HepG2 (cell line): Measurements from ENCODE around the gene WDCP. TPM values are rescaled to one million over a fixed set of nuclear protein-coding genes. Genes with fewer than 3 reads are reported as not detected.

Experiments used
- ATAC-seq: fragments of 200-7000 bp; cut with Tn5 transposase; 3 replicates; pipeline ENCODE4 v1.9.1; 2020; ENCODE audit warnings: mild to moderate bottlenecking, moderate library complexity
- BruUV-seq: library from RNA; stranded (reverse); fragments of 400-500 nt; replicated peaks from 2 replicates; lab custom pipeline; 2021; lab: Mats Ljungman, UMichigan
- CTCF ChIA-PET: fragments of 300-600 bp; formaldehyde crosslinking; extraction: SDS; loops from one replicate; lab custom pipeline; 2021; ENCODE audit warnings: low total read pairs, inconsistent platforms, low intra/inter-chr PET ratio; lab: Yijun Ruan, JAX
- POLR2A ChIA-PET: fragments of 350-600 bp; sonication (Branson Sonifier 250); formaldehyde crosslinking; loops from one replicate; lab custom pipeline; 2020; ENCODE audit warnings: antibody characterized with exemption, inconsistent platforms; lab: Yijun Ruan, JAX
- DNase-seq: peaks from one replicate; pipeline ENCODE4 v3.0.0-alpha.2; 2015; ENCODE audit warnings: low spot score
- FAIRE-seq: peaks from 3 replicates; lab custom pipeline; 2011; peaks lifted over from hg19 to GRCh38; lab: Jason Lieb, UNC
- H2AFZ ChIP-seq: one replicate; pipeline ENCODE4 v1.6.1; 2011; ENCODE audit warnings: low read length, inconsistent platforms
- H3K27ac ChIP-seq: fragments of 300-600 bp; 3 replicates; pipeline ENCODE4 v1.8.0; 2011; ENCODE audit warnings: mixed run types, mild to moderate bottlenecking, mixed read lengths, low read length, inconsistent platforms; ENCODE audit not compliant: insufficient read depth; ENCODE audit errors: extremely low read length
- H3K27me3 ChIP-seq, 2 experiments: fragments of 200-600 bp in 1 of 2; 2 replicates in 1 of 2; 3 replicates in 1 of 2; pipeline versions ENCODE4 v1.6.0 to v1.8.0; 2011; ENCODE audit warnings: low read length in 2 of 2, mild to moderate bottlenecking in 2 of 2, moderate library complexity in 2 of 2, inconsistent platforms in 1 of 2; ENCODE audit not compliant: insufficient read depth in 2 of 2, control insufficient read depth in 1 of 2
- H3K36me3 ChIP-seq, 2 experiments: fragments of 200-600 bp in 1 of 2; replicated peaks in 1 of 2; 2 replicates in 1 of 2; 3 replicates in 1 of 2; pipeline versions ENCODE4 v1.5.1 to v1.8.0; 2011; ENCODE audit warnings: low read length in 2 of 2, inconsistent platforms in 1 of 2; ENCODE audit not compliant: insufficient read depth in 2 of 2, control insufficient read depth in 1 of 2
- H3K4me1 ChIP-seq: 2 replicates; pipeline ENCODE4 v1.5.1; 2012; ENCODE audit warnings: low read length, inconsistent platforms; ENCODE audit not compliant: insufficient read depth
- H3K4me2 ChIP-seq: 2 replicates; pipeline ENCODE4 v1.6.0; 2011; ENCODE audit warnings: low read depth, low read length, inconsistent platforms
- H3K4me3 ChIP-seq, 3 experiments: fragments of 200-600 bp in 1 of 3; sonication (generic), shearing (Covaris generic) in 1 of 3; replicated peaks in 1 of 3; 2 replicates each; pipeline ENCODE4 v1.5.1; 2011 to 2016; ENCODE audit warnings: low read length in 3 of 3, inconsistent platforms in 2 of 3, low read depth in 2 of 3, mild to moderate bottlenecking in 2 of 3, control low read depth in 1 of 3, mixed read lengths in 1 of 3; ENCODE audit not compliant: insufficient read depth in 1 of 3
- H3K79me2 ChIP-seq: one replicate; pipeline ENCODE4 v1.6.1; 2011; ENCODE audit warnings: low read length, inconsistent platforms; ENCODE audit not compliant: insufficient read depth
- H3K9ac ChIP-seq: 2 replicates; pipeline ENCODE4 v1.6.0; 2011; ENCODE audit warnings: mild to moderate bottlenecking, low read depth, low read length, inconsistent platforms; ENCODE audit not compliant: insufficient read depth
- H3K9me3 ChIP-seq: 2 replicates; pipeline ENCODE4 v1.5.1; 2012; ENCODE audit warnings: mild to moderate bottlenecking, low read length
- H4K20me1 ChIP-seq: 2 replicates; pipeline ENCODE4 v1.6.0; 2011; ENCODE audit warnings: inconsistent platforms, mild to moderate bottlenecking, low read length, moderate library complexity; ENCODE audit not compliant: insufficient read depth
- CC2D1A ChIP-seq: sonication (generic); formaldehyde crosslinking; IDR thresholded peaks from 2 replicates; pipeline ENCODE4 v1.8.1; 2023; ENCODE audit warnings: mild to moderate bottlenecking, missing genetic modification reagents
- ETV5 ChIP-seq: IDR thresholded peaks from 2 replicates; pipeline ENCODE4 v1.6.1; 2018; ENCODE audit warnings: missing biosample characterization, missing genetic modification reagents, inconsistent platforms, borderline replicate concordance
- FOXJ3 ChIP-seq: sonication (generic); formaldehyde crosslinking; IDR thresholded peaks from 2 replicates; pipeline ENCODE4 v1.4.0; 2020; ENCODE audit warnings: missing genetic modification reagents, mild to moderate bottlenecking, borderline replicate concordance
- GZF1 ChIP-seq: sonication (generic); formaldehyde crosslinking; IDR thresholded peaks from 2 replicates; pipeline ENCODE4 v1.5.1; 2020; ENCODE audit warnings: mild to moderate bottlenecking, missing genetic modification reagents
- HMG20B ChIP-seq: conservative IDR thresholded peaks from 2 replicates; pipeline ENCODE4 v1.6.1; 2016; ENCODE audit warnings: missing genetic modification reagents, missing compliant biosample characterization
- KAT7 ChIP-seq: IDR thresholded peaks from 2 replicates; pipeline ENCODE4 v1.6.1; 2018; ENCODE audit warnings: borderline replicate concordance, missing compliant biosample characterization
- KLF13 ChIP-seq: sonication (generic); formaldehyde crosslinking; IDR thresholded peaks from 2 replicates; pipeline ENCODE4 v1.4.0; 2020; ENCODE audit warnings: mild to moderate bottlenecking, missing genetic modification reagents
- MEIS1 ChIP-seq: sonication (generic); formaldehyde crosslinking; IDR thresholded peaks from 2 replicates; pipeline ENCODE4 v1.9.0; 2021; ENCODE audit warnings: mild to moderate bottlenecking, missing genetic modification reagents, moderate library complexity, borderline replicate concordance
- MYPOP ChIP-seq: sonication (generic); formaldehyde crosslinking; IDR thresholded peaks from 2 replicates; pipeline ENCODE4 v1.8.1; 2023; ENCODE audit warnings: mild to moderate bottlenecking, moderate library complexity, missing genetic modification reagents
- NR2C2 ChIP-seq: sonication (generic); formaldehyde crosslinking; IDR thresholded peaks from 2 replicates; pipeline ENCODE4 v1.4.0; 2020; ENCODE audit warnings: missing genetic modification reagents, mild to moderate bottlenecking, moderate library complexity, borderline replicate concordance
- POLR2A ChIP-seq, 2 experiments: IDR thresholded peaks; 2 replicates each; pipeline ENCODE4 v1.6.1; 2011; ENCODE audit warnings: low read depth in 2 of 2, low read length in 2 of 2, mild to moderate bottlenecking in 1 of 2, moderate library complexity in 1 of 2; ENCODE audit not compliant: insufficient read depth in 1 of 2
- RARA ChIP-seq: IDR thresholded peaks from 2 replicates; pipeline ENCODE4 v1.6.1; 2016; ENCODE audit warnings: missing genetic modification reagents, missing compliant biosample characterization
- SMAD3 ChIP-seq: sonication (generic); formaldehyde crosslinking; IDR thresholded peaks from 2 replicates; pipeline ENCODE4 v1.4.0; 2020; ENCODE audit warnings: missing genetic modification reagents
- SUZ12 ChIP-seq: fragments of 150-350 bp; IDR thresholded peaks from 2 replicates; pipeline ENCODE4 v1.6.1; 2014; ENCODE audit warnings: low read depth, low read length
- ZNF230 ChIP-seq: sonication (generic); formaldehyde crosslinking; IDR thresholded peaks from 2 replicates; pipeline ENCODE4 v1.4.0; 2020; ENCODE audit warnings: mild to moderate bottlenecking, missing genetic modification reagents
- ZNF460 ChIP-seq: sonication (generic); formaldehyde crosslinking; IDR thresholded peaks from 2 replicates; pipeline ENCODE4 v1.5.1; 2020; ENCODE audit warnings: missing genetic modification reagents, mild to moderate bottlenecking, borderline replicate concordance
- ZNF530 ChIP-seq: sonication (generic); formaldehyde crosslinking; IDR thresholded peaks from 2 replicates; pipeline ENCODE4 v1.5.0; 2020; ENCODE audit warnings: low read depth, mild to moderate bottlenecking, missing genetic modification reagents
- ZNF552 ChIP-seq: sonication (generic); formaldehyde crosslinking; IDR thresholded peaks from 2 replicates; pipeline ENCODE4 v1.9.0; 2022; ENCODE audit warnings: missing genetic modification reagents, mild to moderate bottlenecking, borderline replicate concordance
- ZNF556 ChIP-seq: sonication (generic); formaldehyde crosslinking; IDR thresholded peaks from 2 replicates; pipeline ENCODE4 v1.4.0; 2020; ENCODE audit warnings: mild to moderate bottlenecking, missing genetic modification reagents, borderline replicate concordance
- ZSCAN9 ChIP-seq: IDR thresholded peaks from 2 replicates; pipeline ENCODE4 v1.6.1; 2016; ENCODE audit warnings: borderline replicate concordance
- WGBS: methylation state at CpG from one replicate; pipeline ENCODE4 v1.1.6; 2017; ENCODE audit warnings: low lambda C conversion rate; 5-methylcytosine and 5-hydroxymethylcytosine counted together
- in situ Hi-C: cut with HindIII; loops from 2 replicates; pipeline ENCODE4 v1.10.0; 2017; ENCODE audit warnings: low pct_unique_long_range_greater_than_20kb; ENCODE audit not compliant: extremely low pct_ligation_motif_present
- intact Hi-C: fragments of 100-400 bp; cut with micrococcal nuclease; formaldehyde crosslinking; loops from one replicate; pipeline ENCODE4 v1.10.0; 2022; ENCODE audit not compliant: unreplicated experiment
- polyA plus RNA-seq, 8 experiments: library from polyadenylated mRNA; depleted of rRNA in 3 of 8; stranded (reverse) in 7 of 8; unstranded in 1 of 8; fragments of >200 nt; fragmentation: Illumina TruSeq in 4 of 8; extraction: Trizol in 4 of 8; gene quantifications; 2 replicates each; pipeline versions ENCODE4 v1.2.1 to v1.2.3, GENCODE V29; 2011 to 2016; ENCODE audit warnings: low read depth in 4 of 8, missing spikeins in 1 of 8, mixed read lengths in 1 of 8; ENCODE audit not compliant: insufficient read depth in 1 of 8
- total RNA-seq, 5 experiments: library from RNA; depleted of rRNA; stranded (reverse); fragments of >200 nt; fragmentation: Illumina TruSeq; extraction: Trizol; gene quantifications; 2 replicates each; pipeline ENCODE4 v1.2.3, GENCODE V29; 2016; ENCODE audit warnings: low read depth in 1 of 5

The WDCP gene
- total and polyA plus RNA-seq, 2 of the 13 experiments (the other 11 are each of a cell fraction or from before 2014, with no cell fraction given) = 17.4 to 22.6 TPM

GRCh38 chr2:24083567-24084385, 36.6 kb upstream of the WDCP start:
- intact Hi-C loops = loop anchor here (1.0 to 5.0 kb wide), 6 partner anchors 36 to 261 kb away; partner anchors contain the start of genes ATAD2B, FAM228B, PFN4 and WDCP
- H3K27me3 ChIP-seq = no peaks in the 10 kb centered on the region; a peak in 1 of 5 replicates
- H3K36me3 ChIP-seq = peaks cover 5 to 9% of the 10 kb centered on the region in 2 experiments; a peak in 3 of 5 replicates
- peak overlapping the region; percentile 69 for H2AFZ ChIP-seq
- POLR2A ChIA-PET = interaction anchor here (0.6 to 3.4 kb wide), 43 partner anchors 7 to 630 kb away, joined by 3 to 99 read pairs (median 5); partner anchors contain the start of genes ATAD2B, FAM228B, ITSN2 and PFN4
- H3K27ac ChIP-seq = peak overlapping the region; percentile 89
- in situ Hi-C loops = loop anchor here (10.0 kb wide), 1 partner anchor 81 kb away; no protein-coding TSS in a partner anchor
- no peaks in the 10 kb centered on the region for H4K20me1 ChIP-seq
- CTCF ChIA-PET = interaction anchor here (0.6 to 3.5 kb wide), 6 partner anchors 40 to 157 kb away, joined by 4 to 71 read pairs (median 8); partner anchors contain the start of gene ATAD2B
- peak overlapping the region; percentile 91 for H3K4me2 ChIP-seq
- FAIRE-seq (peak; percentile 97), ATAC-seq (peak; percentile 92), DNase-seq (peak; percentile 98)
- H3K9me3 ChIP-seq = no peaks in the 10 kb centered on the region
- H3K79me2 ChIP-seq = no peaks in the 10 kb centered on the region
- peak overlapping the region; percentile 67 to 84 (median 74) for H3K4me3 ChIP-seq
- H3K9ac ChIP-seq = peak overlapping the region; percentile 79
- H3K4me1 ChIP-seq = peaks cover 22% of the 10 kb centered on the region
- BruUV-seq = TSS peak; percentile 62
- under 1% methylated on average over 21 of the region's 30 CpGs for WGBS
- TF ChIP-seq SMAD3 (CRISPR knock-in tag) (peak; percentile 21; the same call in 1 of the 2 replicates), MEIS1 (CRISPR knock-in tag) (no peak), ZNF556 (CRISPR knock-in tag) (peak; percentile 93), ZNF552 (no peak; the same call in 1 of the 2 replicates), GZF1 (CRISPR knock-in tag) (peak; percentile 54; the same call in 1 of the 2 replicates), POLR2A (IDR thresholded peaks at IDR 0.05; ENCODE audit: insufficient read depth in 1 of 2, low read depth in 2 of 2, low read length in 2 of 2) (peak; percentile 71 to 85; a peak in 3 of 4 replicates), RARA (CRISPR knock-in tag) (no peak; the same call in 1 of the 2 replicates), HMG20B (CRISPR knock-in tag) (peak; percentile 80; the same call in 1 of the 2 replicates), FOXJ3 (CRISPR knock-in tag) (0 out of 2 replicates have a peak, but pooled peaks have one; percentile 63), SUZ12 (no peak), MYPOP (CRISPR knock-in tag) (peak; percentile 68; the same call in 1 of the 2 replicates), ZNF460 (CRISPR knock-in tag) (peak; percentile 89; the same call in 1 of the 2 replicates), CC2D1A (peak; percentile 84; the same call in 1 of the 2 replicates), ETV5 (CRISPR knock-in tag) (peak; percentile 72), NR2C2 (CRISPR knock-in tag) (peak; percentile 72), ZSCAN9 (peak; percentile 79; the same call in 1 of the 2 replicates), ZNF230 (CRISPR knock-in tag) (peak; percentile 90; the same call in 1 of the 2 replicates), KAT7 (CRISPR knock-in tag) (peak; percentile 74; the same call in 1 of the 2 replicates), ZNF530 (CRISPR knock-in tag) (0 out of 2 replicates have a peak, but pooled peaks have one; percentile 55), KLF13 (peak; percentile 93; the same call in 1 of the 2 replicates)
